ENCODE results near the gene FCF1. TPM values are rescaled to one million over a fixed set of nuclear protein-coding genes. Genes with fewer than 3 reads are reported as not detected.

The FCF1 gene
- polyA plus RNA-seq, 1 of the 3 experiments (the other 2 are of a cell fraction): 42.6 TPM

- TF ChIP-seq MEF2A (IDR thresholded peaks at IDR 0.05; ENCODE audit: borderline replicate concordance, low read depth) (no peak), JUND (IDR thresholded peaks at IDR 0.05) (peak; percentile 37; the same call in 1 of the 2 replicates), GATA2 (CRISPR knock-in tag; IDR thresholded peaks at IDR 0.05) (no peak), NRF1 (IDR thresholded peaks at IDR 0.05; ENCODE audit: low read depth, low read length) (no peak), SIN3A (IDR thresholded peaks at IDR 0.05; ENCODE audit: borderline replicate concordance, low read depth, low read length) (no peak), REST (IDR thresholded peaks at IDR 0.05; ENCODE audit: low read depth, low read length) (no peak)
Measured at GRCh38 chr14:74737753-74738325, 24.9 kb downstream of the FCF1 start (continued).

DNA sequence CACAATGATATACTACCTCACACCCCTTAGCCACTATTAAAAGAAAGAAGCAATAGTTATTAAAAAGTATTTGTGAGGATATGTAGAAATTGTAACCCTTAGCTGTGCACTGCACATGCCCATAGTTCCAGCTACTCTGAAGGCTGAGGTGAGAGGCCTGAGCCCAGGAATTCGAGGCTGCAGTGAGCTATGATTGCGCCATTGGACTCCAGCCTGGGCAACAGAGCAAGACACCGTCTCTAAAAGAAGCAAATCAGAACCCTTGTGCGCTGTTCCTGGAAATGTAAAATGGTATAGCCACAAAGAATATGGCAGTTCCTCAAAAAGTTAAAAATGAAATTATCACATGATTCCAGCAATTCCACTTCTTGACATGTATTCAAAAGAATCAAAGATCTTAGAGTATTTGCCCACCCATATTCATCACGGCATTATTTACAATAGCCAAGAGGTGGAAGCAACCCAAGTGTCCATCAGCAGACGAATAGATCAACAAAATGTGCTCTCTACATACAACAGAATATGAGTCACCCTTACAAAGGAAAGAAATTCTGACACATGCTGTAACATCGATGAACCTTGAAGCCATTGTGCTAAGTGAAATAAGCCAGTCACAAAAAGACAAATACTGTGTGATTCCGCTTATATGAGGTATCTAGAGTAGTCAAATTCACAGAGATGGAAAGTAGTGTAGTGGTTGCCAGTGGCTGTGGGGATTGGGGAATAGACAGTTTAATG is 26.5 kb downstream of the FCF1 start:
- CTCF ChIA-PET: no interaction called here
- H2AFZ ChIP-seq (ENCODE audit: low read depth): no peak overlapping the region
- H3K79me2 ChIP-seq (ENCODE audit: insufficient read depth): no peaks in the 10 kb centered on the region
- H3K27ac ChIP-seq (ENCODE audit: low read depth in 2 of 2, low read length in 1 of 2): no peak overlapping the region
- H3K9me2 ChIP-seq: no peaks in the 10 kb centered on the region
- no peaks in the 10 kb centered on the region for H3K4me1 ChIP-seq (ENCODE audit: control insufficient read depth in 1 of 2, insufficient read depth in 2 of 2, low read depth in 1 of 2, low read length in 1 of 2)
- H3K4me3 ChIP-seq (ENCODE audit: low read depth in 2 of 2, low read length in 1 of 2): no peak overlapping the region
- no peaks in the 10 kb centered on the region for H3K27me3 ChIP-seq (ENCODE audit: insufficient read depth)
- peaks cover 15 to 45% of the 10 kb centered on the region in 2 experiments for H3K36me3 ChIP-seq (replicated peaks in 1 of 2; ENCODE audit: control insufficient read depth in 1 of 2, insufficient read depth in 2 of 2, low read length in 1 of 2)
- no peak overlapping the region for H3K4me2 ChIP-seq
- WGBS (ENCODE audit: low lambda C conversion rate): 94% methylated on average over 8 of the region's 8 CpGs
- peaks cover 15% of the 10 kb centered on the region for H3F3A ChIP-seq (replicated peaks; ENCODE audit: insufficient read depth)
- H3K9ac ChIP-seq: no peak overlapping the region
- no peaks in the 10 kb centered on the region for H4K20me1 ChIP-seq (ENCODE audit: insufficient read depth)
- DNase-seq: no peak
- TF ChIP-seq MAX (IDR thresholded peaks at IDR 0.05; ENCODE audit: low read depth) (no peak), TCF12 (IDR thresholded peaks at IDR 0.05) (no peak), MXI1 (IDR thresholded peaks at IDR 0.05; ENCODE audit: low read depth, low read length) (no peak), USF1 (IDR thresholded peaks at IDR 0.05; ENCODE audit: borderline replicate concordance, low read depth) (no peak), GABPA (IDR thresholded peaks at IDR 0.05; ENCODE audit: low read depth) (no peak), GATA2 (CRISPR knock-in tag; IDR thresholded peaks at IDR 0.05) (no peak), RAD21 (IDR thresholded peaks at IDR 0.05; ENCODE audit: low read length) (no peak), TAF1 (IDR thresholded peaks at IDR 0.05; ENCODE audit: borderline replicate concordance, low read depth, low read length) (no peak), FOXJ3 (CRISPR knock-in tag; IDR thresholded peaks at IDR 0.05) (no peak), NRF1 (IDR thresholded peaks at IDR 0.05; ENCODE audit: low read depth, low read length) (no peak), CHD2 (IDR thresholded peaks at IDR 0.05; ENCODE audit: low read length, partially characterized antibody) (no peak), EZH2phosphoT487 (IDR thresholded peaks at IDR 0.05; ENCODE audit: borderline replicate concordance, low read depth) (no peak), ELF1 (IDR thresholded peaks at IDR 0.05) (no peak), JUND (IDR thresholded peaks at IDR 0.05) (no peak)
- no peaks in the 10 kb centered on the region for H3K9me3 ChIP-seq
- POLR2A ChIA-PET: no interaction called here

Data from SK-N-SH (cell line).